HCT116 (cell line): ENCODE results near the gene PKP1.

Source experiments
- POLR2A ChIP-seq: IDR thresholded peaks from 2 replicates; pipeline ENCODE4 v1.7.0; 2011; ENCODE audit warnings: borderline replicate concordance; ENCODE audit not compliant: insufficient read depth, insufficient read length; ENCODE audit errors: extremely low read depth
- TF ChIP-seq, protein P1 (sequence below), 3 experiments: fragments of 200-600 bp in 1 of 3; sonication (generic) in 1 of 3; IDR thresholded peaks in 2 of 3; conservative IDR thresholded peaks in 1 of 3; 2 replicates each; pipeline ENCODE4 v1.5.1; 2012 to 2017; ENCODE audit warnings: low read depth in 2 of 3, low read length in 2 of 3, antibody characterized with exemption in 1 of 3, borderline replicate concordance in 1 of 3, control low read depth in 1 of 3, mild to moderate bottlenecking in 1 of 3, mixed read lengths in 1 of 3, mixed run types in 1 of 3, moderate library complexity in 1 of 3; ENCODE audit not compliant: insufficient read depth in 1 of 3

DNA sequence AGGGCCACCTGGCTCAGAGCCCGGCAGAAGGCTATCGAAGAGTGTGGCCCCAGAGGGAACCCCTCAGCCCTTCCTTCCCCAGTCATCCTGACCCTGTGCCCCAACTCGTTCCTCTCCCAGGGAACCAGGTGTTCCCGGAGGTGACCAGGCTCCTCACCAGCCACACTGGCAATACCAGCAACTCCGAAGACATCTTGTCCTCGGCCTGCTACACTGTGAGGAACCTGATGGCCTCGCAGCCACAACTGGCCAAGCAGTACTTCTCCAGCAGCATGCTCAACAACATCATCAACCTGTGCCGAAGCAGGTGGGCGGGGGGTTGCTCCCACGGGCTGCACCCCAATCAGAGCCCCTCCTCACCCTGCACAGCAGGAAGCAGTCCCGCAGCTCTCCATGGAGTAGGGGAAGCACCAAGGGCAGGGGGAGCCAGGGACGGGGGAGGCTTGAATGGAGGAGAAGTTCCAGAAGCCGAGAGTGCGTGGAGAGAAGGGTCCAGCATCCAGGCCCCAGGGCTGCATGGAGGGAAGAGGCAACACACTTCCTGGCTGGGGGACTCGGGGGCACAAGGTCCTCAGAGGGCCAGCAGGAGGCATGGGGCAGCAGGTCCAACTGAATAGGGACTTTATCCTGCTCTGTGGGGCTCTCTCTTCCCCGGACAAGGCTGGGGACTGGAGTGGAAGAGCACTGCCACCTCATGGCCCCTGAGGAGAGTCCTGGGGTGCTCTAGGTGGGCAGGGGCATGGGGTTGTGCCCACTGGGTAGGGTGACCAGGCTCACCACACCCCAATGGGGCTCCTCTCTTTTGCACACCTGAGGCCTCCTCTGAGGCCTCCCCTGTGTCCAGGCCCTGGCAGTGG lies 41.7 kb downstream of the PKP1 start:
- TF ChIP-seq, protein P1, sequence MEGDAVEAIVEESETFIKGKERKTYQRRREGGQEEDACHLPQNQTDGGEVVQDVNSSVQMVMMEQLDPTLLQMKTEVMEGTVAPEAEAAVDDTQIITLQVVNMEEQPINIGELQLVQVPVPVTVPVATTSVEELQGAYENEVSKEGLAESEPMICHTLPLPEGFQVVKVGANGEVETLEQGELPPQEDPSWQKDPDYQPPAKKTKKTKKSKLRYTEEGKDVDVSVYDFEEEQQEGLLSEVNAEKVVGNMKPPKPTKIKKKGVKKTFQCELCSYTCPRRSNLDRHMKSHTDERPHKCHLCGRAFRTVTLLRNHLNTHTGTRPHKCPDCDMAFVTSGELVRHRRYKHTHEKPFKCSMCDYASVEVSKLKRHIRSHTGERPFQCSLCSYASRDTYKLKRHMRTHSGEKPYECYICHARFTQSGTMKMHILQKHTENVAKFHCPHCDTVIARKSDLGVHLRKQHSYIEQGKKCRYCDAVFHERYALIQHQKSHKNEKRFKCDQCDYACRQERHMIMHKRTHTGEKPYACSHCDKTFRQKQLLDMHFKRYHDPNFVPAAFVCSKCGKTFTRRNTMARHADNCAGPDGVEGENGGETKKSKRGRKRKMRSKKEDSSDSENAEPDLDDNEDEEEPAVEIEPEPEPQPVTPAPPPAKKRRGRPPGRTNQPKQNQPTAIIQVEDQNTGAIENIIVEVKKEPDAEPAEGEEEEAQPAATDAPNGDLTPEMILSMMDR (IDR thresholded peaks at IDR 0.05 in 2 of 3, conservative IDR thresholded peaks at IDR 0.05 in 1 of 3; ENCODE audit: borderline replicate concordance in 1 of 3, insufficient read depth in 1 of 3, low read depth in 2 of 3, low read length in 2 of 3) = no peak
- TF ChIP-seq POLR2A = no peak
